T-cell (primary cell): ENCODE measurements around the gene TMEM86A. TPM values are rescaled to one million over a fixed set of nuclear protein-coding genes. Genes with fewer than 3 reads are reported as not detected.

ENCODE experiments used
- ATAC-seq, 4 experiments: fragments of 200-7000 bp in 3 of 4; fragments of 150-1000 bp in 1 of 4; cut with Tn5 transposase; replicated peaks in 1 of 4; 1 replicate in 3 of 4; 2 replicates in 1 of 4; pipeline ENCODE4 v1.10.0; 2021; ENCODE audit warnings: moderate library complexity in 3 of 4, mild to moderate bottlenecking in 2 of 4, moderate number of reproducible peaks in 1 of 4
- CTCF ChIA-PET, 2 donors: fragments of 300-600 bp; sonication (Branson Sonifier 250); formaldehyde crosslinking; loops; one replicate each; lab custom pipeline; 2022; ENCODE audit warnings: antibody characterized with exemption in 2 of 2; lab: Charles Lee
- POLR2A ChIA-PET, 2 donors: fragments of 300-600 bp; sonication (Branson Sonifier 250); formaldehyde crosslinking; loops; one replicate each; lab custom pipeline; 2022; ENCODE audit warnings: antibody characterized with exemption in 2 of 2; lab: Charles Lee
- DNase-seq, 35 experiments: peaks; one replicate each; pipeline versions ENCODE4 v3.0.0 to v3.0.0-alpha.2; 2013 to 2023
- H3K27ac ChIP-seq: one replicate; pipeline ENCODE4 v1.5.1; 2013; ENCODE audit warnings: low read length
- H3K27me3 ChIP-seq, 2 experiments: replicated peaks in 1 of 2; 1 replicate in 1 of 2; 2 replicates in 1 of 2; pipeline versions ENCODE4 v1.6.1 to v1.7.0; 2013; ENCODE audit warnings: low read length in 1 of 2, mixed read lengths in 1 of 2; ENCODE audit not compliant: control insufficient read depth in 2 of 2, insufficient read depth in 2 of 2; ENCODE audit errors: extremely low read depth in 1 of 2
- H3K36me3 ChIP-seq, 2 donors: 1 replicate in 1 of 2; 2 replicates in 1 of 2; pipeline versions ENCODE4 v1.6.1 to v1.7.0; 2013; ENCODE audit warnings: low read length in 1 of 2; ENCODE audit not compliant: control insufficient read depth in 2 of 2, insufficient read depth in 1 of 2; ENCODE audit errors: extremely low read depth in 1 of 2
- H3K4me1 ChIP-seq, 2 experiments: 1 replicate in 1 of 2; 2 replicates in 1 of 2; pipeline versions ENCODE4 v1.6.1 to v1.7.0; 2013; ENCODE audit warnings: low read length in 2 of 2, mixed read lengths in 1 of 2; ENCODE audit not compliant: insufficient read depth in 2 of 2, control insufficient read depth in 1 of 2; ENCODE audit errors: extremely low read depth in 1 of 2
- H3K4me3 ChIP-seq, 2 donors: 1 replicate in 1 of 2; 2 replicates in 1 of 2; pipeline versions ENCODE4 v1.5.1 to v1.7.0; 2013; ENCODE audit warnings: mild to moderate bottlenecking in 2 of 2, low read length in 1 of 2, moderate library complexity in 1 of 2; ENCODE audit not compliant: control insufficient read depth in 1 of 2; ENCODE audit errors: extremely low read depth in 1 of 2
- H3K9me3 ChIP-seq: 2 replicates; pipeline ENCODE4 v1.7.0; 2013
- H3K27ac Mint-ChIP-seq, 2 donors: one replicate each; pipeline ENCODE4 v1.8.0; 2020 to 2021; ENCODE audit warnings: mild to moderate bottlenecking in 2 of 2, mixed read lengths in 2 of 2
- H3K27me3 Mint-ChIP-seq, 2 donors: one replicate each; pipeline ENCODE4 v1.8.0; 2021 to 2022; ENCODE audit warnings: mixed read lengths in 2 of 2
- H3K36me3 Mint-ChIP-seq: one replicate; pipeline ENCODE4 v1.8.0; 2021; ENCODE audit warnings: mixed read lengths
- H3K4me1 Mint-ChIP-seq, 3 donors: one replicate each; pipeline ENCODE4 v1.8.0; 2020 to 2022; ENCODE audit warnings: mixed read lengths in 3 of 3, mild to moderate bottlenecking in 1 of 3
- H3K4me3 Mint-ChIP-seq, 3 donors: one replicate each; pipeline ENCODE4 v1.8.0; 2020 to 2022; ENCODE audit warnings: mild to moderate bottlenecking in 3 of 3, mixed read lengths in 3 of 3, moderate library complexity in 3 of 3
- H3K9me3 Mint-ChIP-seq, 3 donors: one replicate each; pipeline ENCODE4 v1.8.0; 2020 to 2022; ENCODE audit warnings: mixed read lengths in 3 of 3
- WGBS: methylation state at CpG from one replicate; pipeline ENCODE4 v1.1.5; 2013; ENCODE audit warnings: missing lambda C conversion rate; ENCODE audit not compliant: insufficient coverage; 5-methylcytosine and 5-hydroxymethylcytosine counted together
- total RNA-seq, 35 experiments: library from RNA in 6 of 35; stranded (reverse) in 6 of 35; fragments of 120-200 nt in 1 of 35; gene quantifications; one replicate each; pipeline versions ENCODE4 v1.2.1 to v1.2.4 and lab custom pipeline; 2013 to 2026

TMEM86A gene
- total RNA-seq, 5 donors from 2014 or later (not counting 1 experiment from before 2014, with no cell fraction given): 2.5 to 6.8 (median 3.5) TPM

- Histone ChIP-seq H3K27ac (no peak overlapping the region), H3K27me3 (peaks cover 0 to 4% of the 10 kb centered on the region in 2 experiments), H3K4me1 (peaks cover 0 to 20% of the 10 kb centered on the region in 2 experiments), H3K4me3 (peak overlapping the region; percentile 77 to 89), H3K9me3 (no peaks in the 10 kb centered on the region), H3K36me3 (no peaks in the 10 kb centered on the region)
- Mint-ChIP-seq H3K27me3 (peaks cover 0 to 4% of the 10 kb centered on the region in 2 donors), H3K4me1 (peaks cover 5 to 9% (median 6%) of the 10 kb centered on the region in 3 donors), H3K36me3 (no peaks in the 10 kb centered on the region), H3K27ac (no peak overlapping the region), H3K4me3 (peak overlapping the region; percentile 80 to 92 (median 89)), H3K9me3 (no peaks in the 10 kb centered on the region)
- ATAC-seq (no peak), DNase-seq (no peak)
- no CpG with 5 or more reads among the region's 1 CpG for WGBS
- ChIA-PET CTCF (interaction anchor here (0.5 to 2.4 kb wide), 27 partner anchors 8 to 479 kb away, joined by 3 to 10 read pairs (median 4); partner anchors contain the start of gene SPTY2D1 (in 2 of the 2)), POLR2A (interaction anchor here in 1 of 2 donors (1.0 kb wide), 2 partner anchors 196 to 414 kb away, joined by 3 read pairs; no protein-coding TSS in a partner anchor)
Measured at GRCh38 chr11:18722293-18722637, 23.7 kb downstream of the TMEM86A start.

- H3K36me3 Mint-ChIP-seq: no peaks in the 10 kb centered on the region
- H3K4me3 ChIP-seq: no peak overlapping the region
- ChIA-PET POLR2A (interaction anchor here in 1 of 2 donors (1.0 kb wide), 1 partner anchor 144 kb away, joined by 3 read pairs; no protein-coding TSS in a partner anchor), CTCF (no interaction called here)
- no peaks in the 10 kb centered on the region for H3K36me3 ChIP-seq
- WGBS: 76% methylated on average over 4 of the region's 7 CpGs
- DNase-seq: no peak
- H3K4me1 ChIP-seq: peaks cover 0 to 28% of the 10 kb centered on the region in 2 experiments
- no peak overlapping the region for H3K4me3 Mint-ChIP-seq
- no peaks in the 10 kb centered on the region for H3K9me3 Mint-ChIP-seq
- H3K27ac ChIP-seq: no peak overlapping the region
- no peak for ATAC-seq
- peaks cover 12 to 17% (median 14%) of the 10 kb centered on the region in 3 donors for H3K4me1 Mint-ChIP-seq
- H3K27ac Mint-ChIP-seq: no peak overlapping the region
- H3K27me3 Mint-ChIP-seq: peaks cover 0 to 2% of the 10 kb centered on the region in 2 donors
- no peaks in the 10 kb centered on the region for H3K9me3 ChIP-seq
- peaks cover 0 to 12% of the 10 kb centered on the region in 2 experiments for H3K27me3 ChIP-seq
Measured at GRCh38 chr11:18723991-18724390, 25.4 kb downstream of the TMEM86A start.

- Mint-ChIP-seq H3K36me3 (no peaks in the 10 kb centered on the region), H3K27ac (no peak within 1 kb of the TSS), H3K4me3 (no peak within 1 kb of the TSS), H3K4me1 (peaks cover 12% of the 10 kb centered on the region in 3 donors), H3K9me3 (no peaks in the 10 kb centered on the region), H3K27me3 (peaks cover 0 to 2% of the 10 kb centered on the region in 2 donors)
- Histone ChIP-seq H3K4me3 (no peak within 1 kb of the TSS), H3K27me3 (peaks cover 0 to 12% of the 10 kb centered on the region in 2 experiments), H3K9me3 (no peaks in the 10 kb centered on the region), H3K4me1 (peaks cover 0 to 21% of the 10 kb centered on the region in 2 experiments), H3K27ac (no peak within 1 kb of the TSS), H3K36me3 (no peaks in the 10 kb centered on the region)
- CTCF ChIA-PET: no interaction called here
- 83% methylated on average over 4 of the region's 7 CpGs for WGBS
- ATAC-seq: no peak
- DNase-seq: no peak
- POLR2A ChIA-PET: interaction anchor here in 1 of 2 donors (0.5 kb wide), 1 partner anchor 247 kb away, joined by 4 read pairs; no protein-coding TSS in a partner anchor
Measured at GRCh38 chr11:18726040-18726439, 27.5 kb downstream of the TMEM86A start, which contains the start of gene IGSF22. TSS of gene IGSF22 (minus strand) at chr11:18726188. CDS start at chr11:18724236, 1,952 bp downstream.

GRCh38 chr11:18727479-18728236 lies 29.1 kb downstream of the TMEM86A start:
- peaks cover 0 to 12% of the 10 kb centered on the region in 2 experiments for H3K27me3 ChIP-seq
- H3K9me3 ChIP-seq: no peaks in the 10 kb centered on the region
- Mint-ChIP-seq H3K9me3 (no peaks in the 10 kb centered on the region), H3K36me3 (no peaks in the 10 kb centered on the region), H3K27ac (no peak overlapping the region), H3K4me1 (peaks cover 7 to 16% (median 10%) of the 10 kb centered on the region in 3 donors), H3K27me3 (peaks cover 0 to 2% of the 10 kb centered on the region in 2 donors), H3K4me3 (peak overlapping the region in 1 of 3 donors; percentile 14)
- POLR2A ChIA-PET: interaction anchor here in 1 of 2 donors (0.6 kb wide), 1 partner anchor 96 kb away, joined by 9 read pairs; no protein-coding TSS in a partner anchor
- CTCF ChIA-PET: interaction anchor here (0.5 to 1.7 kb wide), 10 partner anchors 13 to 194 kb away, joined by 3 to 9 read pairs (median 4); partner anchors contain the start of gene SPTY2D1 (in 1 of the 2)
- peak in 32 of 35 experiments; percentile 10 to 72 (median 46) for DNase-seq
- ATAC-seq: peak; percentile 74 to 88 (median 78)
- peaks cover 0 to 14% of the 10 kb centered on the region in 2 experiments for H3K4me1 ChIP-seq
- H3K27ac ChIP-seq: no peak overlapping the region
- 69% methylated on average over 9 of the region's 10 CpGs for WGBS
- H3K36me3 ChIP-seq: no peaks in the 10 kb centered on the region
- H3K4me3 ChIP-seq: no peak overlapping the region

GRCh38 chr11:18728658-18729057 lies 30.1 kb downstream of the TMEM86A start:
- DNase-seq (no peak), ATAC-seq (no peak)
- Mint-ChIP-seq H3K36me3 (no peaks in the 10 kb centered on the region), H3K27me3 (peaks cover 0 to 2% of the 10 kb centered on the region in 2 donors), H3K4me3 (no peak overlapping the region), H3K4me1 (peaks cover 7 to 16% (median 10%) of the 10 kb centered on the region in 3 donors), H3K27ac (no peak overlapping the region), H3K9me3 (no peaks in the 10 kb centered on the region)
- no peak overlapping the region for H3K4me3 ChIP-seq
- no peak overlapping the region for H3K27ac ChIP-seq
- no peaks in the 10 kb centered on the region for H3K9me3 ChIP-seq
- H3K36me3 ChIP-seq: no peaks in the 10 kb centered on the region
- WGBS: 84% methylated on average over 9 of the region's 13 CpGs
- CTCF ChIA-PET: interaction anchor here (1.0 to 1.7 kb wide), 4 partner anchors 95 to 188 kb away, joined by 3 to 9 read pairs (median 6); partner anchors contain the start of gene SPTY2D1 (in 1 of the 2)
- peaks cover 0 to 14% of the 10 kb centered on the region in 2 experiments for H3K4me1 ChIP-seq
- POLR2A ChIA-PET: no interaction called here
- H3K27me3 ChIP-seq: peaks cover 0 to 12% of the 10 kb centered on the region in 2 experiments

- no peaks in the 10 kb centered on the region for H3K36me3 ChIP-seq
- WGBS: 87% methylated on average over 12 of the region's 16 CpGs
- POLR2A ChIA-PET: no interaction called here
Measured at GRCh38 chr11:18729426-18729825, 30.8 kb downstream of the TMEM86A start.

More at GRCh38 chr11:18729426-18729825, 30.8 kb downstream of the TMEM86A start:
- DNase-seq (no peak), ATAC-seq (no peak)
- Mint-ChIP-seq H3K27me3 (peaks cover 0 to 2% of the 10 kb centered on the region in 2 donors), H3K4me1 (peaks cover 7 to 16% (median 10%) of the 10 kb centered on the region in 3 donors), H3K4me3 (no peak overlapping the region), H3K27ac (no peak overlapping the region), H3K9me3 (no peaks in the 10 kb centered on the region), H3K36me3 (no peaks in the 10 kb centered on the region)
- Histone ChIP-seq H3K27me3 (peaks cover 0 to 12% of the 10 kb centered on the region in 2 experiments), H3K27ac (no peak overlapping the region), H3K4me1 (peaks cover 0 to 14% of the 10 kb centered on the region in 2 experiments), H3K9me3 (no peaks in the 10 kb centered on the region), H3K4me3 (no peak overlapping the region)
- CTCF ChIA-PET: interaction anchor here in 1 of 2 donors (1.6 kb wide), 1 partner anchor 96 kb away, joined by 4 read pairs; no protein-coding TSS in a partner anchor
